HG03039 (cell line): ENCODE results near the gene RYR1.
"Not testable (repeated sequence)": the region's sequence is repeated elsewhere in the genome, so short reads cannot be mapped to it uniquely, and the experiment has no call there.

Experiments
- ATAC-seq: cut with Tn5 transposase; IDR thresholded peaks from one replicate; pipeline ENCODE4 v1.9.1; 2021; ENCODE audit warnings: mild to moderate bottlenecking, moderate library complexity; ENCODE audit not compliant: unreplicated experiment

The RYR1 gene

GRCh38 chr19:38425810-38426466 is 7.6 kb upstream of the RYR1 start, which contains the start of gene RASGRP4:
Gene RASGRP4 (minus strand): TSS chr19:38426219. CDS start chr19:38426091, 128 bp downstream.
- ATAC-seq = no peak

- ATAC-seq = not testable (repeated sequence)
These were observed 6.3 kb upstream of the RYR1 start for GRCh38 chr19:38427035-38427677.

GRCh38 chr19:38429055-38429810 is 4.3 kb upstream of the RYR1 start:
- ATAC-seq = no peak

GRCh38 chr19:38429811-38430156 is 3.7 kb upstream of the RYR1 start:
- ATAC-seq = no peak

GRCh38 chr19:38430931-38431330 is 2.6 kb upstream of the RYR1 start:
- ATAC-seq = no peak

- ATAC-seq = no peak
These were observed 1.1 kb downstream of the RYR1 start for GRCh38 chr19:38434549-38435051.

- no peak for ATAC-seq
These were observed 3.8 kb downstream of the RYR1 start for GRCh38 chr19:38437295-38437694.

GRCh38 chr19:38437917-38438316 is 4.4 kb downstream of the RYR1 start:
- no peak for ATAC-seq

- no peak for ATAC-seq
These were observed 7.1 kb downstream of the RYR1 start for GRCh38 chr19:38440592-38440991.

- ATAC-seq = no peak
These were observed 8.3 kb downstream of the RYR1 start for GRCh38 chr19:38441657-38442348.

GRCh38 chr19:38442736-38443135 is 9.2 kb downstream of the RYR1 start:
- no peak for ATAC-seq

- ATAC-seq = no peak
These were observed 10.0 kb downstream of the RYR1 start for GRCh38 chr19:38443458-38443999.

- ATAC-seq = no peak
These were observed 10.5 kb downstream of the RYR1 start for GRCh38 chr19:38444026-38444425.

- ATAC-seq = no peak
These were observed 11.9 kb downstream of the RYR1 start for GRCh38 chr19:38445362-38445761.

- no peak for ATAC-seq
These were observed 14.7 kb downstream of the RYR1 start for GRCh38 chr19:38448225-38448624.

- ATAC-seq = no peak
These were observed 16.0 kb downstream of the RYR1 start for GRCh38 chr19:38449518-38449917.

GRCh38 chr19:38451036-38451435 is 17.5 kb downstream of the RYR1 start:
- ATAC-seq = no peak

- no peak for ATAC-seq
These were observed 18.1 kb downstream of the RYR1 start for GRCh38 chr19:38451629-38452028.

- ATAC-seq = no peak
These were observed 19.2 kb downstream of the RYR1 start for GRCh38 chr19:38452430-38453366.

GRCh38 chr19:38453596-38453995 is 20.1 kb downstream of the RYR1 start:
- ATAC-seq = no peak
